ENCODE measurements around the gene CIRBP.
"Not testable (repeated sequence)": the region's sequence is repeated elsewhere in the genome, so short reads cannot be mapped to it uniquely, and the experiment has no call there.

The CIRBP gene

GRCh38 chr19:1313695-1314613, 44.8 kb downstream of the CIRBP start:
- DNase-seq = no peak

GRCh38 chr19:1315470-1316166, 46.5 kb downstream of the CIRBP start:
- peak; percentile 45 for DNase-seq

- no peak for DNase-seq
Measured at GRCh38 chr19:1316466-1316865, 47.3 kb downstream of the CIRBP start.

- DNase-seq = no peak
Measured at GRCh38 chr19:1317274-1318003, 48.3 kb downstream of the CIRBP start.

- DNase-seq = no peak
Measured at GRCh38 chr19:1318678-1319471, 49.7 kb downstream of the CIRBP start.

GRCh38 chr19:1320282-1320650, 51.1 kb downstream of the CIRBP start:
- DNase-seq = not testable (repeated sequence)

GRCh38 chr19:1321539-1321938, 52.4 kb downstream of the CIRBP start:
- DNase-seq = no peak

- DNase-seq = no peak
Measured at GRCh38 chr19:1322198-1322981, 53.3 kb downstream of the CIRBP start.

GRCh38 chr19:1324249-1324805, 55.2 kb downstream of the CIRBP start:
- no peak for DNase-seq
